ENCODE data around the gene INO80B. TPM values are rescaled to one million over a fixed set of nuclear protein-coding genes. Genes with fewer than 3 reads are reported as not detected.
"Not testable (repeated sequence)": the region's sequence is repeated elsewhere in the genome, so short reads cannot be mapped to it uniquely, and the experiment has no call there.

Gene INO80B
- 19.0 and 19.6 TPM in 2 replicates for total RNA-seq (2014; rRNA removed; shearing (Covaris generic))
- polyA plus RNA-seq (2015; cell fraction: cytosol; rRNA removed) = 15.8 and 22.0 TPM in 2 replicates
- polyA plus RNA-seq (2015; cell fraction: nucleus; rRNA removed) = 30.4 and 41.7 TPM in 2 replicates

GRCh38 chr2:74454654-74455511 is at the start of gene INO80B:
Gene INO80B, plus strand, starts transcription at chr2:74455087. Its CDS starts 30 bp downstream, at chr2:74455117.
- peak; percentile 95 for DNase-seq (ENCODE audit: low read depth)

- peak; percentile 69 for DNase-seq (ENCODE audit: low read depth)
These were observed 48.9 kb upstream of the INO80B start for GRCh38 chr2:74406035-74406434.

- no peak for DNase-seq (ENCODE audit: low read depth)
These were observed 47.2 kb upstream of the INO80B start for GRCh38 chr2:74407682-74408081.

- DNase-seq (ENCODE audit: low read depth) = no peak
These were observed 41.7 kb upstream of the INO80B start for GRCh38 chr2:74413001-74413698.

GRCh38 chr2:74414441-74414840 is 40.4 kb upstream of the INO80B start:
- DNase-seq (ENCODE audit: low read depth) = no peak

GRCh38 chr2:74414881-74415761 is 39.8 kb upstream of the INO80B start:
- DNase-seq (ENCODE audit: low read depth) = no peak

DNA sequence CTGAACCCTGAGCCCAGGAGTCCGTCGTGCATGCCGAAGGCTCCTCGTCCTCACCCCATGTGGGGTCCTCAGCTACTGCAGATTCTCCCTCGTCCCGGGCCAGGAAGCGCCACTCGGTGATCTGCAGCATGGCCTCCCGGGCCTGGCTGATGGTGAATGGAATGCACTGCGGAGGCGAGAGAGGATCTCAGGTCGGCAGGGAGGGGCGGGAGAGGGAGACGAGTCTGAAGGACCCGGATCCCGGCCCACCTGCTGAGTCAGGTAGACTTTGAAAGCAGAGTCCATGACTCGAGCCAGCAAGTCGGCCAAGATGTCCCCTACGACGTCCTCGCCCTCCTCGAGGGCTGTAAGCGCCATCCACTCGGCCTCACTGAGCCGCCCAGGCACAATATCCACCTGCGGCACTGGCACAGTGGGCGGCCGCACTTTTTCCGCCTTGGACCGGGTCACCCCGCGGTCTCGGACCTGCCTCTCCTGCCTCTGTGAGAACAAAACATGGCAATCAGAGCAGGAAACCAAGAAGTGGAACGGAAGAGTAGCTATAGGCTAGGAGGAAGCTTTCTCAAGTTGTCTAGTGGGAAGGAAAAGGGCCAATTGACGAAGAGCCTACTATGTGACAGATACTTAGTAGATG is 39.0 kb upstream of the INO80B start:
- DNase-seq (ENCODE audit: low read depth) = no peak

GRCh38 chr2:74416778-74417177 is 38.1 kb upstream of the INO80B start:
- no peak for DNase-seq (ENCODE audit: low read depth)

DNA sequence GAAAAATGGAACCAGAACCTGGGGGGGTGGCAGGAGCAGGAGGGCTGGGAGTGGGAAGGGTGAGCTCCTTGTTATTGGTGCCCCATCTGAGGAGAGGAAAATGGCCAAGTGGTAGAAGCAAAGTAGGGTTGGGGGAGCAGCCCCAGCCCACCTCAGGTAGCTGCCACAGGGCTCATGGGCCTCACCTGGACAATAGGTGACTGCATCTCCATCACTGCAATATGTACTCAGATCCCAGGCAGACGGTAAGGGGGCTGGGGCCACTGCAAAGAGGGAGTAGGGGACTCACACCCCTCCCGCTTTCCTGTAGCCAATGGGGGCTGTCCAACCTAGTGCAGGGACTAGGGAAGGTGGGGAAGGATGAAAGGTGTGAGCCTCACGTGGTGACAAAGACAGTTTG is 37.7 kb upstream of the INO80B start:
- no peak for DNase-seq (ENCODE audit: low read depth)

DNA sequence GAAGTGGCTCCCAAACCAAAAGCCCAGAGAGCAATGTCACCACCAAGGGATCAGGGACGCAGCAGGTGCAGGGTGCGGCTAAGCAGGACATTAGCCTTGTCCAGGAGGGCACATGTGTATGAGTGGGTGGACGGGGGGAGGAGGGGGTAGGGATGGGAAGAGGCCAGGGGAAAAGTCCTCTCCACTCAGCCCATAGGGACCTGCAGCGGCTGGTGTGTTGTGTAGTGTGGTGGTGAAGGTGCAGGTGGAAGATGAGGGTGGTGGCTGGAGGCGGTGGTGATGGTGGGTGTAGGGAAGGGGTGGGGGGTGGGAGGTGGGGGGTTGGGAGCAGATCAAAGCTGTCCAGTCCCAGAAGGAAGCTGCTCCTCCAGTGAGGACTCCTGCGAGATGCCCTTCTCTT is 37.1 kb upstream of the INO80B start:
- DNase-seq (ENCODE audit: low read depth) = no peak

- no peak for DNase-seq (ENCODE audit: low read depth)
These were observed 36.6 kb upstream of the INO80B start for GRCh38 chr2:74418312-74418711.

DNA sequence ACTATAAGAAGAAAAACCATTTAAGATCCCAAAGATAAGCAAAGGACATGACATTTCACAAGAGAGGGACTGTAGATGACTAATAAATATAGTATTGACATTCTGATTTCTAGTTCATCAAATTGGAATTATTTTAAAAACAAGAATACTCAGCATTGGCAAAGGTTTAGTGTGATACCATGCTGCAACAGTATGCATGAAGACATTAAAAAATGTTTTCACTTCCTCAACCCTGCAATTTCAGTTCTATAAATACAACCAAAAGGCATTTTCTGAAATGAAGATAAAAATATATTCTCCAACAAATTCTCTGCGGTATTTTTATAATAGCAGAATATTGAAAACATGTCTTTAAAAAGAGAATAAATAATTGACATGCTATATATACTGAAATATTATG is 35.5 kb upstream of the INO80B start:
- DNase-seq (ENCODE audit: low read depth) = no peak

DNA sequence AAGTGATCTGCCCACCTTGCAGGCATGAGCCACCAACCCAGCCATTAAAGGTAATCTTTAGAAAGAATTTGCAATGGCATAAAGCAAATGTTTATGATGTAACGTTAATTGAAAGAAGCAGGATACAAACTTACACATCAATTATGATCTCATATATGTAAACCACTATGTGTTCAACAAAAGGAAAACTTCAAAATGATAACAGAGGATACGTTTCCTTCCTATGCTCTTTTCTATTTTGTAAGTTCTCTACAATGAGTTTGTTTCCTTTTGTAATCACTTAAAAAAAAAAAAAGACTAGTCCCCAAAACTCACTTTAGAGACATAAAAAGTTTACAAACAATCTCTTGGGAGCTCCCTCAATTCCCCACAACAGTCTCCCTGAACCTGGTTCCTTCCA is 34.9 kb upstream of the INO80B start:
- no peak for DNase-seq (ENCODE audit: low read depth)

- not testable (repeated sequence) for DNase-seq (ENCODE audit: low read depth)
These were observed 34.3 kb upstream of the INO80B start for GRCh38 chr2:74420443-74421103.

DNA sequence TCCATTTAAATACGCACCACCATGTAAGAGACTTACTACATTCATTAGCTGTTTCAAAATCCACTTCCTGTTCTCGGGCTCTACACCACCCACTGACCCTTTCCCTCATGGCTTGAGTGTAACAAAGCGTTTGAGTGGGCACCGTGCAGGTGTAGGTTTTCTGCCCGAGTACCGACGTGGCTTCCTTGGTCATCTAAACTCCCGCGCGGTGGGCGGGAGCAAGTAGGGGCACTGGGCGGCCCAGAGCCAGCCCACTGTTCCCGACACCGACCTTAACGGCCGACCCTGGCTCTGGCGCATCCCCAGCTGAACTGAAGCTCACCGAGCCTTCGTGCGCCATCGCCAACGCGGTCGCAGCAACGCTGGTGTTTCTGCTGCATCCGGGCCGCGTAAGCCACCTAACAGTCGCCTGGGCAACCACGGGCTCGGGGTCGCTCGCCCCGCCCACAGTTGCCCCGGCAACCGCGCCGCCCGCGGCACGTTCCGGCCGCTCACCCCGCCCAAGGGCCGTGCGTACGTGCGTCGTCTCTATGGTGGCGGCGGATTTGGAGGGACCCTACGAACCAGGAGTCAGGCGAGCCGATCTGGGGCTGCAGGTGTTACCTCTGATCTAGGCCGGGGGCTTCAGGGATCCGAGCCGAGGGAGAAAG is 33.5 kb upstream of the INO80B start, which contains the start of the genes C2orf81 and WDR54:
TSS of gene C2orf81 (minus strand) at position 399 of the 650 bp plus-strand sequence. CDS start at position 340, 59 bp downstream.
TSS of gene WDR54 (plus strand) at position 510 of the 650 bp plus-strand sequence. CDS start 424 bp downstream, outside the sequence.
- peak; percentile 93 for DNase-seq (ENCODE audit: low read depth)

DNA sequence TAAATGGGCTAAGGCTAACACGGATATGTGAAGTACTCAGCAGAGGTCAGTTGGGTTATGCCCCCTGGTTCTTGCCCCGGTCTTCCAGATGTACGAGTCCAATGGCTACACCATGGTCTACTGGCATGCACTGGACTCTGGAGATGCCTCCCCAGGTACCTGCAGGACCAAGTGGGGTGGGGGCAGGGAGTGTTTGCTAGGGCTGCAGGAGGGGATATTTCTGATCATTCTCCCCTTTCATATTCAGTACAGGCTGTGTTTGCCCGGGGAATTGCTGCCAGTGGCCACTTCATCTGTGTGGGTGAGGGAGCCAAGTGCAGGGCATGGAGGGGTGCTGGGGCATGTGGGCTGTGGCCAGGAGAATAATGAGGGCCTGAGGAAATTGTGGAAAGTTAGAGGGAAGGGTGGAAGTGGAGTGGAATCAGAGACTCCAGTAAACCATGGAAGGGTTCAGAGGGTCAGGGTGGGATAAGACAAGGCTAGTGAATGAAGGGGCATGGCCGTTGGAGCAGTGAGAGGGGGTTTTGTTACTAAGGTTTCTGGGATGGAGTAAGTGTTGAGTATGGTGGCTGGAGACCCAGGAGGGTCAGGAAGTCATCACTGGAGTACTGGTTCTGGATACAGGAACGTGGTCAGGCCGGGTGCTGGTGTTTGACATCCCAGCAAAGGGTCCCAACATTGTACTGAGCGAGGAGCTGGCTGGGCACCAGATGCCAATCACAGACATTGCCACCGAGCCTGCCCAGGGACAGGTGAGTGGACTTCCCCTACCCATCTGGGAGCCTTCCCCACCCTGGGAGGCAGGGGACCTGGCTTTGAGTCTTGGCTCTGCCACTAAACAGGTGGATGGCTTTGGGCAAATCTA is 31.4 kb upstream of the INO80B start:
- no peak for DNase-seq (ENCODE audit: low read depth)

DNA sequence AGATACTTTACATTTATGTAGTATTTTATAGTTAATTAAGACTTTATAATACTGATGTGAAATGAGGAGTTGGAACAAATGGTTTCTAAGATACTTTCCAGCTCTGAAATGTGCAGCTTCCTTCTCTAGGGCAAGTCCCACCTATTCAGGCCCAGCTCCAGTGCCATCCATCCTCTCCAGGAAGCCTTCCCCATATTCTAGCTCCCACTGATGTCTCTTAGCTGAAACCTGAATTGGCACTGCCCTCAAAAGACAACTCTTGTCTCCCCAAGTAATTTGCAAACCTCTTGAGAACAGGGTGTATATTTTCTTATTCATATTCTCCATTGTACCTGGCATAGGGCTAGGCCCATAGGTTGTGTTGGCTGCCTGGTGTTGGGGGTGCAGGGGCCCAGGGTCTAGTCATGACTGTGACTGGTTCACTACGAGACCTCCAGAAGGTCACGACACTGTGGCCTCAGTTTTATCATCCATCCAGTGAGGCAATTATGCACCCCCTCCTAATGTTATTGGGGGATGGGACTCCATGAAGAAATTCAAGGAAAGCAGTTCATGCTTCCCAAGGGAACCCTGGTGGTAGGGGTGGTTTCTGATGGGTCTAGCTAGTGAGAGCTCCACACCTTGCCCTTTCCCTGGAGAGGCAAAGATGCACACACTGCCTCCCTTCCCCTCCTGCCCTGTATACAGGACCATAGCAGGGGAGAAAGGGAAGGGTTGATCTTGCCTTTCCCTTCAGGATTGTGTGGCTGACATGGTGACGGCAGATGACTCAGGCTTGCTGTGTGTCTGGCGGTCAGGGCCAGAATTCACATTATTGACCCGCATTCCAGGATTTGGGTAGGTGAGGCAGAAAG is 30.5 kb upstream of the INO80B start:
- DNase-seq (ENCODE audit: low read depth) = no peak

DNA sequence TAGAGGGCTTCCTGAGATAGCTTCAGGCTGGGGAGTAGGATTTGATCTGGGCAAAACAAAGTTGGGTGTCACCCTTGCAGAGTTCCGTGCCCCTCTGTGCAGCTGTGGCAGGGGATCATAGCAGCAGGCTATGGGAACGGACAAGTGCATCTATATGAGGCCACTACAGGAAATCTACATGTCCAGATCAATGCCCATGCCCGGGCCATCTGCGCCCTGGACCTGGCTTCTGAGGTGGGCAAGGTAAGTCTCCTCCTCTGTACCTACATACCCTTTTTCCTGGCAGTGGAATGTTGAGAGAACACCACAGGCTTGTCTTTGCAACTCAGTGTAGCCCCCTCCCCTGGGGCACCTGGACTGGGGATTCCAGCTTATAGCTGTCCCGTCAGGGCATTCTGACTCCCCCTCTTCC is 29.9 kb upstream of the INO80B start:
- no peak for DNase-seq (ENCODE audit: low read depth)

Data from HT1080 (cell line).